GM18873 (cell line): ENCODE measurements around the gene IPMK.

Experiments used
- ATAC-seq: cut with Tn5 transposase; IDR thresholded peaks from one replicate; pipeline ENCODE4 v1.9.1; 2021; ENCODE audit warnings: mild to moderate bottlenecking, moderate library complexity, moderate number of reproducible peaks; ENCODE audit not compliant: unreplicated experiment, low FRiP score

The IPMK gene

DNA sequence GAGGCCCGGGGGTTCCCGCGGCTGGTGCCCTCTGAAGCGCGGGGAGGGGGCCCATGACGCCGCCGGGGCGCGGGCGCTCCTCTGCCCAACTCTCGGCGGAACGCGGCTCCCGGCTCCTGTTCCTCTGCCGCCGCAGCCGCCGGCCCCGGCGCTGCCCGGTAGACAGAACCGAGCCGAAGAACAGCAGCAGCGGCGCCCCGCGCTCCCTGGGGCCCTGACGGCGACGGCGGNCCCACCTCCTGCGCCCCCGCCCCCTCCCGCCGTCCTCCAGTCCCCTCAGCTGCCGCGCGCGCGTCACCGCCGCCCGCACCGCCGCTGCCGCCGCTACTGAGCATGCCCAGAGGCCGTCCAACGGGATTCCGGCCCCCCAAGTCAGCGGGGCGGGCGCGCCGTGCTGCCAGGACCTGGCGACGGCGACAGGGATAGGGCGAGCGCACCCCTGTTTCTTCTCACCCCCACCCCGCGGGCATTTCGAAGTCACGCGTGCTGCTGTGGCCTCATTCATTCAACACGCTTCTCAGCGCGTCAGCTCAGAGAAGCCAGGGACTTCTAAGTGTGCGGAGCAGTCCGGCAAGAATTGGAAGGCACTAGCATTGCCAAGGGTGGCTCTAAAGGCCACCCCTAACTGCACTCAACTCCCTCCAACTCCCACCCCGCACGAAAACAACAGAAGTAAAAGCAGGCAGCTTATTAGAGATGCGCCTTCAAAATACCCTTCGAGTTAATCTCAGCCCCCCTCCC is at the start of gene IPMK:
TSS of gene IPMK (minus strand) at position 182 of the 741 bp plus-strand sequence. CDS start 283 bp downstream, outside the sequence.
- peak; percentile 43 for ATAC-seq

DNA sequence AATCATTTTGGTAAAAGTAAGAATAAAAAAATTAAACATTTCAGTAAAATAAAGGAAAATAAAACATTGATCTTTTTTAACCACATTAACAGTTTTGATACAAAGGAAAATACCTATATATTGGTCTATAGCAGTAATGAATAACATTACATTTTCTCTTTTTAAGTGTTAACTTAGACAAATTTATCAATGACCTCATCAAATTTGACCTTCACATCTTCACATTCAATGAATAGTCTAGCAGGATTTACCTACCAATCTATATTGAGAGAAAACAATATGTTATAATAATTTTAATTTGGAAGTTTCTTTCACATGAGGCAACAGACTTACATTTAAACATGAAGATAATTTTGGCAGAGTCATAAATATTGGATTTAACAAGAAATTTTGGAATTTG is 49.2 kb upstream of the IPMK start:
- ATAC-seq, result no peak

DNA sequence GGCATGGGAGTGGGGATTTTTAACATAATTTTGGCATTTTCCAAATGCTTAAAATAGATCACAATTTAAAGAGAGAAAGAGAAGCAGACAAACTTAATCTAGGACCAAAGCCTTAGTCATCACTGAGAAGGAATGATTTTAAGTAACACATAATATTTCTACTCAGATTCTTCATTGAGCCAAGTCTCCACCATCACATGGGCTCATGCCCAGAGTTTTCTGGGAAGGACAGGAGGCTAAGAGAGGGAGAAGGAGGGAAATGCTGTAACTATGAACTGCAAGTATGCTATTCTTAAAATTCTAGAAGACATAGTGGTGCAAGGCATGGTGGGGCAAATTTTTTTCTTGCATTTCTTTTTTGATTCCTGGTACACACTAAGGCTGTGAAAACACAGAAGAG is 43.3 kb upstream of the IPMK start:
- ATAC-seq, result no peak

DNA sequence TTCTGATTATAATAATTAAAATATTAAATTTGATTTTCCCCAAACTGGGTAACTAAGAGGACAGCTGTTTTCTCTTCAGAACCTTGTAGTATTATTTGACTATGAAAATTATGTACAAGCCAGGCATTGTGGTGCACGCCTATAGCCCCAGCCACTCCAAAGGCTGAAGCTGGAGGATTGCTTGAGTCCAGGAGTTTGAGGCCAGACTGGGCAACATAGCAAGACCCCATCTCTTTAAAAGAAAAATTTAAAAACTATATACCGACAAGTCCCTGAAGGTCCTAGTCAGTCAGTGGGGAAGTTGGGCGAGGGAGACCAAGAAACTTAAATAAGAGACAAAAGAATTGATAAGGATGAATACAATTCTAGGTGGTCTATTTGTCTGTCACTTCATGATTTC is 40.0 kb upstream of the IPMK start:
- ATAC-seq, result no peak

DNA sequence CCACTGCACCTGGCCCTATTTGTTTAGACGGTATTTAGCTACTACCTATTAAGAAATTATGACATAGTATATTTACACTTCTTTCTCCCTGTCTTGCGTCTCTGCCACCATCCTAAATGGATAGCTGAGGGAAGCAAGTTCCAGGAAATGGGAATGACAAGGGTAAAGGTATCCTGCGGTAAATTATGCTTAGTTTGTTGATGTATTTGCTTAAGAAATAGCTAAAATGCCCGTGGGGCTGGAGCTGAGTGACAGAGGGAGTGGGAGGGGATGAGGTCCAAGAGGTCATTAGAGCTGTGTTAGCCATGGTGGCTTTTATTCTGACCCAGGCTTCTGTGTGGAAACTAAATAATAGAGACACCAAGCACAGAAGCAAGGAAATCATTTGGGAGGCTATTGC is 38.1 kb upstream of the IPMK start:
- ATAC-seq, result no peak

DNA sequence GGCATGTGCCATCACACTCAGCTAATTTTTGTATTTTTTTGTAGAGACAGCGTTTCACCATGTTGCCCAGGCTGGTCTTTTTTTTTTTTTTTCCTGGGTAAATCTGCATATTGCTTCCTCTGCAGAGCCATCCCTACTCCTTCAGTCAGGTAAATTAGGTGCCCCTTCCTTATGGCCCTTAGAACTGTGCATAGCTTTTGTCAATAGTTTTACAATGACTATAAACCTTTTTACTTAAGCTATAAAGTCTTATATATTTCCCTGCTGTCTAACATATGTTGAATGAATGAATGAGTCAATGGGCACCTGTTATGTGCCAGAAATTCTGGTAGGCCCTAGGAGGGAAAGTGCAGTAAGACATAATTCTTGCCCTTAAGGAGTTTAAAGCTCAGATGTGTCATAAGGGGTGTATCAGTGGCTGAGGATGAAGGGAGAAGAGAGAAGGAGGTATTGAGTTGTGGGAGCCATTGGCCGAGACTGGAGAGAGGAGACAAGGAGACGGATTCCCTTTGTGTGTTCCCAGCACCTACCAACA is 36.5 kb upstream of the IPMK start:
- no peak for ATAC-seq

DNA sequence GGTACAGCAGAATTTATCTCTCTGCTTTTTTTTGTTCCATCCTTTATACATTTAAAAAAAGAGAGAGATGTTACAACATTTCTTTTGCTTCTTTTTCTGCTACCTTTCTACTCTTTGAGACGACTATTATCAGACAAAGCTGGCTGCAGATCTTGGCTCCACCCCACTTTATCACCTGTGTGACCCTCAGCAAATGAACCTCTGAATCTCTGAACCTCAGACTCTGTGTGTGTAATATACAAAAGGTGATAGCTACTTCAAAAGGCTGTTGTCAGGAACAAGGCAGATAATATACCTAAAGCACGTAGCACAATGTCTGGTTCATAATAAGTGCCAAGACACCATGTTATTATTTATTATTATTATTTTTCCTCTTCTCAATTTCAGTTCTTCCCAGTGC is 34.6 kb upstream of the IPMK start:
- ATAC-seq, result no peak

DNA sequence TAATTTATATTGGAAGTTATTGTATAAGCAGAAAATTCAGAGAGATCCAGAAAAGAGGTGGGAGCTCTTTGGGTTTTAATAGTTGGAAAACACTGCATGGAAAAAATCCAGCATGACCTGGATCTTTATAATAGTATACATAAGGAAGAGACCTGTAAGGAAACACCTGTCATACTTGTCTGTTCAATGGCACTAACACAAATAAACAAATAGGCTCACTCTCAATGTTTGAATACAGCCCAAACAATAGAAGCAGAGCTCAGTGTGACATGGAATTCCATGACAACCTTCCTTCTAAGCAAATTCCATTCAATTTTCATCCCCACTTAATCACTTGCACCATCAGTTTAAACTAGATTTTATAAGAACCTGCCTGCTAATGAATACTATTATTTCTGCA is 33.0 kb upstream of the IPMK start:
- no peak for ATAC-seq

DNA sequence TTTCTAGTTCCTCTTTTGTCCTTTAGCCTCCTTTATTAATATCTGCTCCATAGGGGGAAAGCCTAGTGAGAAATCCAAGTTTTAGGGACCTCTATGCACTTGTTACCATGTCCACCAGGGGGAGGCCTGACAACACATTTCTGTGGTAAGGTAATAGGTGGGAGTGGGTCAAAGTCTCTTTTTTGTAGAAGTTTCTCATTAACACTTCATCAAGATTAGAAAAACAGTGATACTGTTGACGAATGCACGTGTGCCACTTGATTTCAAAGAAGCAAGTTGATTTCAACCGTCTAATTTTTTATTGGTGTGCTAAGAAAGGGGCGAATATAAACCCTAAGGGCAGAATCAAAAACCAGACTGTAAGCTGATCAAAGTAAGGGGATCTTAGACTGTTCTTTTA is 31.9 kb upstream of the IPMK start:
- peak; percentile 83 for ATAC-seq

DNA sequence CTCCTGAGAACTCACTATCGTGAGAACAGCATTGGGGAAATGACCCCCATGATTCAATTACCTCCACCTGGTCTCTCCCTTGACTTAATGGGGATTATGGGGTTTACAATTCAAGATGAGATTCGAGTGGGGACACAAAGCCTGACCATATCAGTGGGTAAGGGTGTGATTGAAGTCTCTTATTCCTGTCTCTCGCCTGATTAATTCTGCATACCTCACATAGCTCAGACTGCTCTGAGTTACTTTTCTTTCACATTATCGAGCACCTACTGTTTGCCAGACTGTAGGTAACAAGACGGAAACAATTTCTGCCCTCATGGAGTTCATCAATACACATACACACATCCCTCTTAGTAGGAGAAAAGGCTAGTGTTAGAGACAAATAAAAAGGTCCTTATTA is 26.3 kb upstream of the IPMK start:
- ATAC-seq, result no peak

DNA sequence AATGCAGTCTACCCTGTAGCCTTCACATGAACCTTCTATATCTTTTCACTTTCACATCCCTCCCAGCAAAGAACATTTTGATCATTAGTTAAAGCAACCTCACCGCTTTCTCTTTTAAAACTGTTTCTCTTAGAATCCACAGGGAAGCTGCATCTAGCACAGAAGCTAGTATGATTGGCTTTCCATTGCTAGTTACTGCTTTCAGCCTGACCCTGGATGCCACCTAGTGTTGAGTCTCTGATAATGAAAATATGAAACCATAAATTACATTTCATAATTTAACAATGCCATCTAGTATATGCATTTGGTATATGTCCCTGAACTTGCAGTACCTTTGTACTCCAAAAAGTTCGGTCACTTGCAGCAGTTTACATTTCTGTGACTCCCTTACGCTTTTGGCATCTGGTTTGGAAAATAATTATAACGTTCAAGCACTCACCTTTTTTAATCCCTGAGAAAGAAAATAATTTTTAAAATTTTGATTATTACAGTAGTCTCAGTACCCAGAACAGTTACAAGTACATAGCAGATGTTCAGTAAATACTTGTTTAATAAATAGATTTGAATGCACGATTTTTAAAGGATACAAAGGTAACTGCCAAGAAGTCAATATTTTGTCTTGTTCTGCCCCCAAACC is 24.0 kb upstream of the IPMK start:
- ATAC-seq, result peak; percentile 76

DNA sequence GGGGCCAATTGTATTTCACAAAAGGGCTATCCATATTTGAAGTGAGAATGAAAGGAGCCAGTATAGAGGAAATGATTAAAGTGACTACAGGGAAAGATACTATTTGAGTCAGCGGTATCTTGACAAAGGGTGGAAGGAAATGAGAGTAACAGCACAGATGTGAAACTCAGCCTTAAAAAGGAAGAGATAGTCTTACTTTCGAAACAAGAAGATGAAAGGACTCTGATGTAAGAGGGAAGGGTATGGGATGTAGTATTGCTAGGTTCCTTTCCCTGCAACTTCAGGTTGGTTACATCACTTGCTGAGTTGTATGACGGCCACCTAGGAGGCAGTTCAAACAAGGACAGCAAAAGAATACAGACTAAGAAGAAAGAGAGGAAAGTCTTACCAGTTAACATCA is 14.9 kb upstream of the IPMK start:
- peak; percentile 99 for ATAC-seq

DNA sequence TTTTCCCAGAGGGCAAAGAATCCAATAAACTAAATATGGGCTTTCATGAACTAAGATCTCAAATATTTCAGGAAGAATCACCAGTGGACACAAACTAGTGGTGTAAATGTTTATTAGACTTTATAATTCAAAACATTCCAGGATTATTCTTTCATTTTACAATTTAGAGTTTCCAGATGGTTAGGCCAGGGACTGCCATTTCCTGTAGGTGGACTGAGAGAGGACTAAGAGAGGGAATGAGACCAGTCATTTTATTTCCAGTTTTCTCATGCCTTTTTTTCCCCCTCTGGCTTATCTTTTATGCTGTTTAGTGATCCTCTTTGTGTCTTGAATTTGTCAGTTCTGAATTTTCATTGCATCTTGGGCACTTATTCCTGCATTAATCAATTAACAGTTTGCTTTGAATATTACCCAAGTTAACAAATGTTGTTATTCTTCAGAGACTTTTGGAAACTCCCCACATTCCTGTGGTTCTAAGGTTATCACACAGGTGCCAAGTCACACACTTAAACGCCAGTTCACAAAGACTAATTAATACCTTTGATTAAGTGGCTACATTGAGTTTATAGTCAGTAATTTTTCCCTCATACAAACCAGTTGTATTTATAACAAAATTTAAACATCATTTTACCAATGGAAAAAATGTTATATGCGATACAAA is 13.5 kb upstream of the IPMK start:
- no peak for ATAC-seq

DNA sequence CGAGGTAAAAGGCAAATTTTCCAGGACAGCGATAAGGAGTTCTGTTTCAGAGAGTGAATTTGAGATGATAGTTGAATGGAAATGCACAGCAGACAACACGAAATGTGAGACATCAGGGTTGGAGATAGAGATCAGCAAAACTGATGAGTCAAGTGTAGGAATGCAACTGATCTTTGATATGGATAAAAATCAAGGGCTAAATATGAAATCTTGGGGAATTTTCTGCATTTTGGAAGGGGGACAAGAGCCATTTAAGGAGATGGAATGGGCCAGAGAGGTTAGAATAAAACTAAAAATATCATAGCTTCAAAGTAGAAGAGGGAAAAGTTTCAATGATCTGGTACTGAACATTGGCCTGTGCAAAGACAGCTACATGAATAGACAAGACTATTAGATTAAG is 12.8 kb upstream of the IPMK start:
- no peak for ATAC-seq

DNA sequence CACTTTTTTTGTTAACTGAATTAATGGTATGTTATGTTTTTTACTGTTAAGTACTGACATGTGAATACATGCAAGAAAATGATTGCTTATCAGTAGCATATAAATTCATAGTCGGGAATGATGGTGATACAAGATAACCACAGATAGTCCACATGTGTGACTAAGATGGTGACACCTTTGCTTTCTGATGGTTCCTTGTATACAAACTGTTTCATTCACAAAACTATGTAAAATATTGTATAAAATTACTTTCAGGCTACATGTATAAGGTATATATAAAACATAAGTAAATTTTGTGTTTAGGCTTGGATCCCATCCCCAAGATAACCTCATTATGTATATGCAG is 11.2 kb upstream of the IPMK start:
- ATAC-seq, result no peak

DNA sequence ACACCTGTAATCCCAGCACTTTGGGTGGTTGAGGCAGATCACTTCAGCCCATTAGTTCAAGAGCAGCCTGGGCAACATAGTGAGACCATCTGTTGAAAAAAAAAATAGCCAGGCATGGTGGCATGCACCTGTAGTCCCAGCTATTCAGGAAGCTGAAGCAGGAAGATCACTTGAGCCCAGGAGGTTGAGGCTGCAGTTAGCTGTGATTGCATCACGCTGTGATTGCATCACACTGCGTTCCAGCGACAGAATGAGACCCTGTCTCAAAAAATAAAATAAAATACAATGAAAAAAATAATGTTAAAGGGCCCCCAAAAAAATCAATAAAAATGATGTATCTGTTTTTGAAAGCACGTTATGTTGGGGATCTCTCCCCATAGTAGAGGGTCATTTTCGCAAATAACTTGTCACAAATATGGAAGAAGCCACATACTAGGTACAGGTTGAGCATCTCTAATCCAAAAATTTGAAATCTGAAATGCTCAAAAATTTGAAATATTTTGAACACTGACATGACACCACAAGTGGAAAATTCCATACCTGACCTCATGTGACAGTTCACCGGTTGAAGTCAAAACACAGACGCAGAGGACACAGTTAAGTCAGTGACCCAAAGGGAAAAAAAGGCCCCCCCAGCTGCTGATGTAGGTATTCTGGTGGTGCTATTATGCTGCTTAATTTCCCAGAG is 10.7 kb upstream of the IPMK start:
- no peak for ATAC-seq

DNA sequence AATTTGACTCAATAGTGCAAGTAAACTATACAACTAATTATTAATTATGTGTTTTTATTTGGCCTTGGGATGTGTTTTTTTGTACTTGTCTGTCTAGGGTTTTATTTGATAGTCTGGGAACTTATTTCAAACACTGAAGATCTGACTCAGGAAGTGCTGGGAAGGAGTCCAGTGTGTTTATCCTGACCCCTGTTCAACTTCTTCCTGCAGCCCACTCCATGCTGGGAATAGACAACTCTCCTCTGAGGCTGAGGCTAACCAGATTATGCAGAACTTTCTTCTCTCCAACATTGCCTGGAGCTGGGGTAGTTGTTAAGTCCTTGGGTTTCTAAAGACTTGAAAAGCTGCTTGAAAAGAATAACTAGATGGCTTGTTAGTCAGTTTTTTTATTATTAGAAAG is 8.2 kb upstream of the IPMK start:
- ATAC-seq, result no peak

DNA sequence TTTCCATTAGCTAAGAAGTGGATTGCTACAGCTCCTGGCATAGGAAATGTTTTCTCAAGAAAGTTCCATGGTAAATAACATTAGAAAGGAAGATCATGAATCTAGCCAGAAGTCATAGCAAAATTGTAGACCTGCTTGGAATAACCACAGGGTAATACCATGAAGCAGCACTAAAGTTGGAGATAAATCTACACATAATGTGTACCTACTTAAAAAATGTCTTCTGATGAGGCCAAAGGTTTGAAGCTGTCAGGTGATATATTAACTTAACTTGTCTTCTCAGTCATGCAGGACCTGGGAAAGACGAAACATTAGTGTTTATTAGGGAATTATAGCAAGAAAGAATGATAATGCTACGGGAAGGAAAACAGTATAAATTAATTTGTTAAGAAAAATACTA is 7.6 kb upstream of the IPMK start:
- ATAC-seq, result no peak

DNA sequence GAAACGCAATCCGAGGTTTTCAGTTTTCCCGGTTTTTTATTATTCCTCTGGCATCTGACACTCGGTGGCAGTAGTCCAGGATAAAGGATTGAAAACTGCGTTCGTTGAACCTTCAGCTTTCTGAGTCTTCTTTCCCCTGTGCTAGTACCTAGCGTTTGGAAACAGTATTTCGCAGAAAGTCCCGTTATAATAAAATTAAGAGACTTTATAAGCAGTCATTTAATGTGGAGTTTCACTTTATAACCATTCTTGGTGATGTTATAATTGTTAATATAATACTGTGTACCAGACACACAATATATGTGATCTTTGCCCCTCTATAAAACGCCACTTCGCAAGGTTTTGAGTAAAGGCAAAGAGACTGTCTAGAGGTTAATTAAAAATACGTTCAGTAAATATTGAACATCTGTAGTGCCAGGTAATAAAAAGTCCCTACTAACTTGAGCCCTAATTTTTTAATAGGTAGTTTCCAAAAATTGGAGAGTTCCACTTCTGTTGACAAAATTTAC is 2.1 kb upstream of the IPMK start:
- no peak for ATAC-seq

DNA sequence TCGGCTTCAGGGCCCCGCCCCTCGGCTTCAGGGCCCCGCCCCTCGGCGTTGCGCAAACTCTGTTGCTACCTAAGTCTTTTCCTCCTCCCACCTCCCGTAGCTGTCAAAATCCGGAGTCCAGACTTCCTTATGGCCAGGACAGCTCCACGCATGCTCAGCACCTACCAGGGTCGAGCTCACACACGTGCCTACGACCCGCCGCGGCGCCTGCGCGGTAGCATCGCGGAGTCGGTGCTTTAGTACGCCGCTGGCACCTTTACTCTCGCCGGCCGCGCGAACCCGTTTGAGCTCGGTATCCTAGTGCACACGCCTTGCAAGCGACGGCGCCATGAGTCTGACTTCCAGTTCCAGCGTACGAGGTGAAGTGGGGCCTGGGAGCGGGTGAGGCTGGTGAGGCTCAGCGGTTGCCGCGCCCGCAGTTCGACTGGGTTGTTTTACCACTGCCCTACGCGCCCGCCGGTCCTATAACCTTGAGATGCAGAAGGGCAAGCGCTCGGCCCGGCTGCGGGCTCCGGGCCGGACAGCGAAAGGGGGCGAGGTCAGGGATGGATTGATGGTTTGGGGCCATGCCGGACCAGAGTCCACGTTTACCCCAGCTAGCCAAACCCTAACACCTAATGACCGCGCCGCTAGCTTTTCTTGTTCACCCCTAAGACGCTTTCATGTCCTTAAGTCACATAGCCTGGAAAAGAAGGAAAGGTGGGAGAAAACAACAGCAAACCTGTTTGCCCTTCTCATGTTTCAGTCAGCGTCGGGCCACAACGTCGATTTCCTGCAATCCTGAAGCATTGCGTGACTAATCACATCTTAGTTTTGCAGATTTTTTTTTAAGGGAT is 1.5 kb upstream of the IPMK start, which contains the start of gene CISD1:
TSS of gene CISD1 (plus strand) at position 217 of the 836 bp plus-strand sequence. CDS start at position 329, 112 bp downstream.
- peak; percentile 72 for ATAC-seq
